Thymus (tissue), 11 donors: ENCODE data around the gene METRNL. TPM values are rescaled to one million over a fixed set of nuclear protein-coding genes. Genes with fewer than 3 reads are reported as not detected.

Experiments used
- DNase-seq, 9 donors: peaks; one replicate each; pipeline ENCODE4 v3.0.0-alpha.2; 2013; ENCODE audit warnings: low spot score in 9 of 9, low read depth in 6 of 9, missing footprints in 1 of 9
- H3K27ac ChIP-seq, 2 donors: one replicate each; pipeline ENCODE4 v1.5.1; 2013; ENCODE audit warnings: control low read depth in 1 of 2, low read depth in 1 of 2, low read length in 1 of 2, mild to moderate bottlenecking in 1 of 2, moderate library complexity in 1 of 2
- H3K27me3 ChIP-seq, 2 donors: one replicate each; pipeline ENCODE4 v1.5.1; 2013; ENCODE audit warnings: low read length in 1 of 2; ENCODE audit not compliant: control insufficient read depth in 2 of 2, insufficient read depth in 1 of 2
- H3K36me3 ChIP-seq, 2 donors: one replicate each; pipeline ENCODE4 v1.5.1; 2013; ENCODE audit warnings: low read length in 1 of 2, mild to moderate bottlenecking in 1 of 2, moderate library complexity in 1 of 2; ENCODE audit not compliant: control insufficient read depth in 2 of 2, insufficient read depth in 2 of 2
- H3K4me1 ChIP-seq, 2 donors: one replicate each; pipeline ENCODE4 v1.5.1; 2013; ENCODE audit warnings: low read length in 2 of 2; ENCODE audit not compliant: control insufficient read depth in 2 of 2, insufficient read depth in 2 of 2
- H3K4me3 ChIP-seq, 2 donors: one replicate each; pipeline ENCODE4 v1.5.1; 2013; ENCODE audit warnings: low read length in 2 of 2, control low read depth in 1 of 2, mild to moderate bottlenecking in 1 of 2
- H3K9me3 ChIP-seq, 2 donors: one replicate each; pipeline ENCODE4 v1.5.1; 2013; ENCODE audit warnings: low read length in 1 of 2, mild to moderate bottlenecking in 1 of 2; ENCODE audit not compliant: control insufficient read depth in 2 of 2, insufficient read depth in 1 of 2
- WGBS: extraction: QIAGEN DNeasy Blood & Tissue Kit; methylation state at CpG from one replicate; pipeline ENCODE4 v1.1.7; 2013; 5-methylcytosine and 5-hydroxymethylcytosine counted together
- polyA plus RNA-seq: library from polyadenylated mRNA; stranded (reverse); fragments of 200-250 nt; gene quantifications from one replicate; pipeline ENCODE4 v1.2.3, GENCODE V29; 2013
- total RNA-seq: library from RNA; stranded (reverse); fragments of 120-200 nt; gene quantifications from one replicate; pipeline ENCODE4 v1.2.4, GENCODE V29; 2013
- donor health status: healthy.

The METRNL gene
- total and polyA plus RNA-seq, 2 donors = 7.7 to 42.8 TPM

- DNase-seq = no peak
- H3K27ac ChIP-seq = no peak overlapping the region
- H3K4me1 ChIP-seq = peaks cover 0 to 3% of the 10 kb centered on the region in 2 donors
- peaks cover 2 to 10% of the 10 kb centered on the region in 2 donors for H3K27me3 ChIP-seq
- H3K4me3 ChIP-seq = no peak overlapping the region
- 96% methylated on average over 22 of the region's 22 CpGs for WGBS
- H3K9me3 ChIP-seq = peaks cover 0 to 1% of the 10 kb centered on the region in 2 donors
- no peaks in the 10 kb centered on the region for H3K36me3 ChIP-seq
Observed at GRCh38 chr17:83092931-83093330, 13.5 kb downstream of the METRNL start.

- H3K36me3 ChIP-seq = no peaks in the 10 kb centered on the region
- peaks cover 0 to 1% of the 10 kb centered on the region in 2 donors for H3K9me3 ChIP-seq
- peaks cover 8 to 13% of the 10 kb centered on the region in 2 donors for H3K27me3 ChIP-seq
- DNase-seq = no peak
- WGBS = 95% methylated on average over 14 of the region's 14 CpGs
- H3K4me1 ChIP-seq = peaks cover 0 to 3% of the 10 kb centered on the region in 2 donors
- H3K27ac ChIP-seq = no peak overlapping the region
- H3K4me3 ChIP-seq = no peak overlapping the region
Observed at GRCh38 chr17:83093506-83093905, 14.1 kb downstream of the METRNL start.

- DNase-seq = no peak
- peaks cover 0 to 3% of the 10 kb centered on the region in 2 donors for H3K4me1 ChIP-seq
- H3K9me3 ChIP-seq = peaks cover 0 to 1% of the 10 kb centered on the region in 2 donors
- WGBS = 98% methylated on average over 32 of the region's 32 CpGs
- peaks cover 16 to 21% of the 10 kb centered on the region in 2 donors for H3K27me3 ChIP-seq
- no peak overlapping the region for H3K4me3 ChIP-seq
- no peaks in the 10 kb centered on the region for H3K36me3 ChIP-seq
- H3K27ac ChIP-seq = no peak overlapping the region
Observed at GRCh38 chr17:83094291-83094690, 14.9 kb downstream of the METRNL start.

GRCh38 chr17:83095016-83095415 lies 15.6 kb downstream of the METRNL start:
- DNase-seq = no peak
- no peak overlapping the region for H3K4me3 ChIP-seq
- WGBS = 97% methylated on average over 23 of the region's 23 CpGs
- no peaks in the 10 kb centered on the region for H3K36me3 ChIP-seq
- H3K9me3 ChIP-seq = peaks cover 0 to 1% of the 10 kb centered on the region in 2 donors
- H3K27me3 ChIP-seq = peaks cover 23 to 28% of the 10 kb centered on the region in 2 donors
- H3K4me1 ChIP-seq = peaks cover 0 to 6% of the 10 kb centered on the region in 2 donors
- H3K27ac ChIP-seq = no peak overlapping the region

- peaks cover 0 to 1% of the 10 kb centered on the region in 2 donors for H3K9me3 ChIP-seq
- 96% methylated on average over 26 of the region's 26 CpGs for WGBS
Observed at GRCh38 chr17:83096401-83097224, 17.2 kb downstream of the METRNL start.

GRCh38 chr17:83097831-83098230 lies 18.4 kb downstream of the METRNL start:
- no peak overlapping the region for H3K27ac ChIP-seq
- peaks cover 39 to 46% of the 10 kb centered on the region in 2 donors for H3K27me3 ChIP-seq
- H3K36me3 ChIP-seq = no peaks in the 10 kb centered on the region
- H3K9me3 ChIP-seq = no peaks in the 10 kb centered on the region
- H3K4me3 ChIP-seq = no peak overlapping the region
- peaks cover 0 to 14% of the 10 kb centered on the region in 2 donors for H3K4me1 ChIP-seq
- 89% methylated on average over 14 of the region's 14 CpGs for WGBS
- DNase-seq = no peak

More at GRCh38 chr17:83096401-83097224, 17.2 kb downstream of the METRNL start:
- peak in 1 of 9 donors; percentile 22 for DNase-seq
- Histone ChIP-seq H3K27ac (no peak overlapping the region), H3K36me3 (no peaks in the 10 kb centered on the region), H3K27me3 (peaks cover 35 to 42% of the 10 kb centered on the region in 2 donors), H3K4me1 (peaks cover 0 to 14% of the 10 kb centered on the region in 2 donors), H3K4me3 (no peak overlapping the region)

GRCh38 chr17:83098241-83099085 lies 19.1 kb downstream of the METRNL start:
- no peak overlapping the region for H3K27ac ChIP-seq
- H3K4me1 ChIP-seq = peaks cover 0 to 14% of the 10 kb centered on the region in 2 donors
- H3K9me3 ChIP-seq = no peaks in the 10 kb centered on the region
- H3K36me3 ChIP-seq = no peaks in the 10 kb centered on the region
- DNase-seq = no peak
- 73% methylated on average over 31 of the region's 31 CpGs for WGBS
- no peak overlapping the region for H3K4me3 ChIP-seq
- H3K27me3 ChIP-seq = peaks cover 39 to 49% of the 10 kb centered on the region in 2 donors

GRCh38 chr17:83099086-83099555 lies 19.7 kb downstream of the METRNL start:
- Histone ChIP-seq H3K4me1 (peaks cover 0 to 14% of the 10 kb centered on the region in 2 donors), H3K36me3 (no peaks in the 10 kb centered on the region), H3K4me3 (no peak overlapping the region), H3K9me3 (no peaks in the 10 kb centered on the region), H3K27me3 (peaks cover 39 to 54% of the 10 kb centered on the region in 2 donors), H3K27ac (no peak overlapping the region)
- WGBS = 73% methylated on average over 12 of the region's 12 CpGs
- DNase-seq = no peak
